ENCODE data around the gene RASSF1. TPM values are rescaled to one million over a fixed set of nuclear protein-coding genes. Genes with fewer than 3 reads are reported as not detected.

RASSF1 gene
- total RNA-seq, 2 experiments from 2014 or later, result 68.0 to 71.2 TPM

DNA sequence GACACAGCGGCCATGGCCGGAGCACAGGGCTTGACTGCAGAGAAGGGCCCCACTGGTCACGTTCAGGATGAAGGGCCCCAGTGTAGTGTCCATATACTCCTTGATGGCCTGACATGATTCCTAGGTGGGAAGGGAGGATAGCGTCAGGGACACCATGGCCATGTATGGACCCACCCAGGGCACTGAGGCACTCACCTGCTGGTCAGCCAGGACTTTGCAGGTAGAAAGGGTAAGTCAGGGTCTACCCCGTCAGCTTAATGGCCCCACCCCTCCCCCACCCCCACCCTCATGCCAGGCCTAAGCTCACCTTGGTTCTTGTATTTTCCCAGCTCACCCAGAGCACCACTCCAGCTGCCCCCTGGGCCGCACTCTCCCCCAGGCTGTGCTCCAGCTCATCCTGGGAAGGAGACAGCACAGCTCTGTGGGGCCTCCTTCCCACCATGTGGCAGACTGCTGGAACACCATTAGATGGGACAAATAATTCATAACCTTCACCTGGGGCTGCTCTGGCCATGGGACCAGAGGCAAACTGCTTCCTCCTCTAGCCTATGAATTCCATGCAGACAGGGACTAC, 39.9 kb downstream of the RASSF1 start:
- POLR2A ChIA-PET, result no interaction called here

DNA sequence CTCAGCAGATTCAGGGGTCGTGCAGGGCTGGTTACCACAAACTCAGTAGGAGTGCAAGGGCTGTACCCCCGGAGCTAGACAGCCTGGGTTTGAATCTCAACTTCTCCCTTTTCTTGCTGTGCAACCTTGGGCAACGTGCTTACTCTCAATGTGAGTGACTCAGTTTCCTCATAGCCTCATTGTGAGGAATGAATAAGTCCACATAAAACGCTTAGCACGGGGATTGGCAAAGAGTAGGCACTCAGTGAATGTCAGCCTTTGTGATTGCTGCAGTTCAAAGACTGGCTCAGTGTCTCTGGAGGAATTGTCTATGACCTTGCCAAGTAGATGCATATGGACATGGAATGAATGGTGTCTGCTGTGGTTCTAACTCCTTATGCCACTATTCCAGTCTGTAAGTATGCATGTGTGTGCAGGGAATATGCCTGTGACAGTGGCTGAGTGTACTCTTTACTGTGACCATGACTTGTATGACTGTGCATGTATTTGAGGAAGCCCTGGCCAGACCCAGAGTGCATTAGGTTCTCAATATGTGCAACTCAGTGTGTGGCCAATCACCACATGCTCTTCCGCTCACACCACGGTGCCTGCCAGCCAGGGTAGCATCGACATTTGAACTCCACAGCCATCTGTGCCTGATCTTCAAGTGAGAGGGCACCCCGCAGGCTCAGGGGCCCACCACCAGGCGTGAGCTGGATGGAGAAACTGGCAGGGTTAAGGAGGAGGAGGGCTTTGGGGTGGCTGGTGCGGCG, 40.5 kb downstream of the RASSF1 start:
- no peaks in the 10 kb centered on the region for H3K27me3 ChIP-seq (ENCODE audit: control insufficient read depth in 1 of 2, insufficient read depth in 2 of 2, low read length in 2 of 2)
- H3K4me1 ChIP-seq (ENCODE audit: insufficient read depth, low read length), result peaks cover 31% of the 10 kb centered on the region
- H3K27me3 Mint-ChIP-seq, result no peaks in the 10 kb centered on the region
- peak overlapping the region; percentile 82 for H3K4me3 ChIP-seq (ENCODE audit: low read length)
- H3K27ac Mint-ChIP-seq, result peak overlapping the region; percentile 99
- H3K36me3 Mint-ChIP-seq (ENCODE audit: low read depth), result peaks cover 7% of the 10 kb centered on the region
- peak overlapping the region; percentile 99 for H3K4me3 Mint-ChIP-seq
- POLR2A ChIA-PET, result interaction anchor here (0.9 to 3.4 kb wide), 19 partner anchors 15 to 371 kb away, joined by 3 to 54 read pairs (median 9); partner anchors contain the start of genes CYB561D2, GNAI2, MON1A and NPRL2
- ATAC-seq (ENCODE audit: poor library complexity), result no peak
- no peaks in the 10 kb centered on the region for H3K36me3 ChIP-seq (ENCODE audit: insufficient read depth, low read length)
- H3K9me3 ChIP-seq (ENCODE audit: control insufficient read depth in 1 of 2, insufficient read depth in 1 of 2, low read length in 2 of 2), result no peaks in the 10 kb centered on the region
- no peaks in the 10 kb centered on the region for H3K9me3 Mint-ChIP-seq
- TF ChIP-seq, protein P1, sequence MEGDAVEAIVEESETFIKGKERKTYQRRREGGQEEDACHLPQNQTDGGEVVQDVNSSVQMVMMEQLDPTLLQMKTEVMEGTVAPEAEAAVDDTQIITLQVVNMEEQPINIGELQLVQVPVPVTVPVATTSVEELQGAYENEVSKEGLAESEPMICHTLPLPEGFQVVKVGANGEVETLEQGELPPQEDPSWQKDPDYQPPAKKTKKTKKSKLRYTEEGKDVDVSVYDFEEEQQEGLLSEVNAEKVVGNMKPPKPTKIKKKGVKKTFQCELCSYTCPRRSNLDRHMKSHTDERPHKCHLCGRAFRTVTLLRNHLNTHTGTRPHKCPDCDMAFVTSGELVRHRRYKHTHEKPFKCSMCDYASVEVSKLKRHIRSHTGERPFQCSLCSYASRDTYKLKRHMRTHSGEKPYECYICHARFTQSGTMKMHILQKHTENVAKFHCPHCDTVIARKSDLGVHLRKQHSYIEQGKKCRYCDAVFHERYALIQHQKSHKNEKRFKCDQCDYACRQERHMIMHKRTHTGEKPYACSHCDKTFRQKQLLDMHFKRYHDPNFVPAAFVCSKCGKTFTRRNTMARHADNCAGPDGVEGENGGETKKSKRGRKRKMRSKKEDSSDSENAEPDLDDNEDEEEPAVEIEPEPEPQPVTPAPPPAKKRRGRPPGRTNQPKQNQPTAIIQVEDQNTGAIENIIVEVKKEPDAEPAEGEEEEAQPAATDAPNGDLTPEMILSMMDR (IDR thresholded peaks at IDR 0.05), result no peak
- intact Hi-C loops (cut with DNase I, micrococcal nuclease), result loop anchor here (1.0 to 5.0 kb wide), 6 partner anchors 21 to 888 kb away; partner anchors contain the start of genes GNAI2 (in 1 of the 2), RHOA (in 1 of the 2), TCTA (in 1 of the 2) and TMEM115 (in 1 of the 2)
- peak overlapping the region; percentile 89 to 94 for H3K27ac ChIP-seq (ENCODE audit: low read depth in 1 of 2, low read length in 2 of 2)
- CTCF ChIA-PET, result interaction anchor here (0.8 to 2.9 kb wide), 9 partner anchors 22 to 291 kb away, joined by 3 to 18 read pairs (median 7); partner anchors contain the start of gene TMEM115
- peak in 3 of 14 experiments; percentile 28 to 65 (median 55) for DNase-seq
- peaks cover 30% of the 10 kb centered on the region for H3K4me1 Mint-ChIP-seq (ENCODE audit: low read depth)

More for the DNA sequence above, 39.9 kb downstream of the RASSF1 start:
- intact Hi-C loops (cut with DNase I, micrococcal nuclease), result no loop called here
- Histone ChIP-seq H3K36me3 (ENCODE audit: insufficient read depth, low read length) (no peaks in the 10 kb centered on the region), H3K4me1 (ENCODE audit: insufficient read depth, low read length) (peaks cover 31% of the 10 kb centered on the region), H3K27me3 (ENCODE audit: control insufficient read depth in 1 of 2, insufficient read depth in 2 of 2, low read length in 2 of 2) (no peaks in the 10 kb centered on the region), H3K4me3 (ENCODE audit: low read length) (no peak overlapping the region), H3K9me3 (ENCODE audit: control insufficient read depth in 1 of 2, insufficient read depth in 1 of 2, low read length in 2 of 2) (no peaks in the 10 kb centered on the region), H3K27ac (ENCODE audit: low read depth in 1 of 2, low read length in 2 of 2) (no peak overlapping the region)
- DNase-seq (no peak), ATAC-seq (ENCODE audit: poor library complexity) (no peak)
- TF ChIP-seq, protein P1 (IDR thresholded peaks at IDR 0.05), result no peak
- CTCF ChIA-PET, result interaction anchor here (0.7 to 2.9 kb wide), 2 partner anchors 24 to 1916 kb away, joined by 3 to 18 read pairs; no protein-coding TSS in a partner anchor
- Mint-ChIP-seq H3K4me1 (ENCODE audit: low read depth) (peaks cover 30% of the 10 kb centered on the region), H3K27ac (peak overlapping the region; percentile 99), H3K36me3 (ENCODE audit: low read depth) (peaks cover 7% of the 10 kb centered on the region), H3K27me3 (no peaks in the 10 kb centered on the region), H3K4me3 (peak overlapping the region; percentile 38), H3K9me3 (no peaks in the 10 kb centered on the region)

DNA sequence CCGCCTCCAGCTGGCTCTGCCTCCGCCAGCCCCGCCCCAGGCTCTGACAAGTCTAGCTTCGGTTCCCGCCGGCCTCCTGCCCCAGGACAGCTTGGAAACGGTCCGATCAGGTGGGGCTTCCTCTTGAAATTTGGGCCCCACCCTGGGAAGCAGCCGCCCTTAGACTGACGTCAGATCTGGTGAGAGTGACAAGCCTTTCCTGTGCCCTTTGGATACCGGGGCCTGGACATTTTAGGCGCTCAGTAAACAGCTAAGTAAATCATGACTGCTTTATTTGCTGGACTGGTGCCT, 41.1 kb downstream of the RASSF1 start:
- POLR2A ChIA-PET, result interaction anchor here (0.9 to 3.4 kb wide), 20 partner anchors 16 to 370 kb away, joined by 3 to 54 read pairs (median 8); partner anchors contain the start of genes CYB561D2, GNAI2, MON1A and NPRL2
- no peaks in the 10 kb centered on the region for H3K27me3 Mint-ChIP-seq
- H3K36me3 Mint-ChIP-seq (ENCODE audit: low read depth), result peaks cover 7% of the 10 kb centered on the region
- TF ChIP-seq, protein P1 (IDR thresholded peaks at IDR 0.05), result no peak
- peak overlapping the region; percentile 99 for H3K4me3 Mint-ChIP-seq
- Histone ChIP-seq H3K27me3 (ENCODE audit: control insufficient read depth in 1 of 2, insufficient read depth in 2 of 2, low read length in 2 of 2) (no peaks in the 10 kb centered on the region), H3K4me3 (ENCODE audit: low read length) (peak overlapping the region; percentile 82), H3K27ac (ENCODE audit: low read depth in 1 of 2, low read length in 2 of 2) (peak overlapping the region; percentile 89 to 94), H3K9me3 (ENCODE audit: control insufficient read depth in 1 of 2, insufficient read depth in 1 of 2, low read length in 2 of 2) (no peaks in the 10 kb centered on the region), H3K4me1 (ENCODE audit: insufficient read depth, low read length) (peaks cover 31% of the 10 kb centered on the region), H3K36me3 (ENCODE audit: insufficient read depth, low read length) (no peaks in the 10 kb centered on the region)
- intact Hi-C loops (cut with DNase I, micrococcal nuclease), result loop anchor here (1.0 to 5.0 kb wide), 6 partner anchors 21 to 887 kb away; partner anchors contain the start of genes GNAI2 (in 1 of the 2), RHOA (in 1 of the 2), TCTA (in 1 of the 2) and TMEM115 (in 1 of the 2)
- H3K27ac Mint-ChIP-seq, result peak overlapping the region; percentile 99
- no peaks in the 10 kb centered on the region for H3K9me3 Mint-ChIP-seq
- ATAC-seq (ENCODE audit: poor library complexity) (no peak), DNase-seq (no peak)
- CTCF ChIA-PET, result interaction anchor here (0.8 to 2.9 kb wide), 9 partner anchors 22 to 292 kb away, joined by 3 to 18 read pairs (median 7); partner anchors contain the start of gene TMEM115
- H3K4me1 Mint-ChIP-seq (ENCODE audit: low read depth), result peaks cover 30% of the 10 kb centered on the region

Measured in CD4-positive, alpha-beta T cell (primary cell).